Stomach (tissue), 4 donors: ENCODE results near the gene TLR9.

Source experiments
- CTCF ChIP-seq, 7 experiments: fragments of 450-650 bp in 4 of 7; fragments of 200-600 bp in 3 of 7; sonication (generic) in 3 of 7; IDR thresholded peaks; one replicate each; pipeline ENCODE4 v1.5.1; 2016 to 2019; ENCODE audit warnings: antibody characterized with exemption in 7 of 7, control low read depth in 2 of 7, mild to moderate bottlenecking in 1 of 7
- EP300 ChIP-seq: sonication (generic); formaldehyde crosslinking; IDR thresholded peaks from one replicate; pipeline ENCODE4 v1.6.1; 2017; ENCODE audit warnings: antibody characterized with exemption

DNA sequence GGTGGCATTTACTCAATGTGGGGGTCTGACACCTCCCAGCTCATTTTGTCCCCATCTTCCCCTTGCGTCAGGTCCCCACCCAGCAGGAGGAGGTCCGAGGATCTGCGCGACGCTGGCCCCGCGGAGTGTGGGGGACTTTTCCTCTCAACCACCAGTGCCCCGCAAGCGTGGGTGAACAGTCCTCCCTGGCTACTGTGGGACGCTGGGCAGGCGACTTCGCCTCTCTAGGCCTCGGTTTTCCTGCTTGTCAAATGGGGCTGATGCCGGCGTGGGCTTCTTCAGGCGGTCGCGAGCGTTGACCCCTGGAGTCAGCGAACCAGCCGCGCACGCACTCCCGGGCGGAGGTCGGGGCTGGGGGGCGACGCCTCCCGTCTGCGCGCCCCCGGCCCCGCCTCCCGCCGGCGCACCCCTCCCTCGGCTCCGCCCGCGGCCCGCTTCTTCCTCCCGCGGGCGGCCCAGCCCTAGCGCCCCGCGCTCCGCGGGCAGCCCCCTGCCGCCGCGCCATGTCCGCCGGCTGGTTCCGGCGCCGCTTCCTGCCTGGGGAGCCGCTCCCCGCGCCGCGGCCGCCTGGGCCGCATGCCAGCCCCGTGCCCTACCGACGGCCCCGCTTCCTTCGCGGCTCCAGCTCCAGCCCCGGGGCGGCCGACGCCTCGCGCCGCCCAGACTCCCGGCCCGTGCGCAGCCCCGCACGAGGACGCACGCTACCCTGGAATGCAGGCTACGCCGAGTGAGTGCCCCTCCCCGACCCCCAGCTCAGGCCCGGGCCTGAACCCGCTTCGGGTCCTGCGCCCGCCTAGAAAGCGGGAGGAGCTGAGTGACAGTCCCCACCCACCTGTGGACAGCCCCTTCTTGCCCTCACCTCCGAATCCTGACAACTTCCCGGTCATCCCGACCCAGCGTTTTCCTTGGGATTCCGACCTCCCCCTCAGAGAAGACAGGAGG lies 20.1 kb upstream of the TLR9 start, which contains the start of gene PPM1M:
- TF ChIP-seq CTCF (IDR thresholded peaks at IDR 0.05): no peak
- no peak for TF ChIP-seq EP300
